ENCODE results near the gene COX7A2L.
"Not testable (repeated sequence)": the region's sequence is repeated elsewhere in the genome, so short reads cannot be mapped to it uniquely, and the experiment has no call there.

COX7A2L gene

DNA sequence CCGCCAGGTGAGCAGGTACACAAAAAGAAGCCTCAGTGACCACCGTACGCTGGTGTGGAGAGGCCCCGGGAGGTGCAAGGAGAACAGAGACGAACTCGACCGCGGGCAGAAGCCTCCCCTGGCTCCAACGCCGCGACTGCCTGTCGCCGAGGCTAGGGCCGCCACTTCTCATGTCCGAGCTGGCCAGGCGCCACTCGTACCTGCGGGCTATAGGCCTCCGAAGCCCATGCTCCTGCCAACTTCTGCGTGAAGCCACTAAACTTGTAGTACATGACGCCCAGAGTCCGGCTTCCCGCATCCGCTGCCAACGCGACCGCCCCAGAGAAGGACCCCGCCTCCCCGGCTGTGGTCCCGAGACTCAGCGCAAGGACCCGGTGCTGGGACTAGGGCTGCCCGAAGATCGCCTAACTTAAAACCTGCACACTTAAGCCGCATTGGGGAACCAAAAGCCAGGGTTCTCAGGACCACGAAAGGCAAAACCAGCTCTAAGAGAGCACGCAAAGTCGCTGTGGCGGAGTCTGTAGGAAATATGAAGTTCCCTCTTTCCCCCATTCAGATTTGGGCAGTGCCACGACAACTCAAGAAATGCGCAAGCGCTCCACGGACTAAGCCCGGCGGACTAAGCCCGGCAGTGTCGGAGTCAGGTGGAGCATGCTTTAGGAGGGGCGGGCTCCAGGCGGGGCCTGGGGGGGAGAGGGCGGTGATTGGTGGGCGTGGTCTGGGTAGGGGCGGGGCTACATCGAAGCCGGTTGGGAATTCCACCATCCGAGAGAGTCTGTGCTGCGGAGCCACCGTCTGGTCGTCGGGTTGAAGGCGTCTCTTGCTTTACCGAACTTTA lies at the start of gene COX7A2L:
Gene COX7A2L (minus strand): TSS at position 328 of the 838 bp plus-strand sequence. CDS start 56 bp downstream, at position 272.
- peak; percentile 98 for DNase-seq

- DNase-seq = no peak
Measured at GRCh38 chr2:42408009-42408408, 47.0 kb upstream of the COX7A2L start.

DNA sequence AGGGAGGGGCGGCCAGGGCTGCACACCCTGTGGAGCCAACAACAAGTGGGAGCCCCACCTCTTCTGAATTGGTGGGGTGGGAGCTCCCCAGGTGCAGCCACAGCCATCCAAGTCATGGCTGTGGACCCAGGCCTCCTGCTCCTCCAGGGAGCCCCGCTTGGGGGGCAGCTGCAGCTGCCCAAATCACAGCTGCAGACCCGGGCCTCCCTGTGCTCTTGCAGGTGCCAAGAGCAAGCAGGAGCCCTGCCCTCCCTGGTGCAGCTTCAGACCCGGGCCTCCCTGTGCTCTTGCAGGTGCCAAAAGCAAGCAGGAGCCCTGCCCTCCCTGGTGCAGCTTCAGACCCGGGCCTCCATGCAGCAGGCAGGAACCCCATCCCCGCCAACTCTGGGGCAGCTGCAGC lies 46.5 kb upstream of the COX7A2L start:
- DNase-seq = no peak

DNA sequence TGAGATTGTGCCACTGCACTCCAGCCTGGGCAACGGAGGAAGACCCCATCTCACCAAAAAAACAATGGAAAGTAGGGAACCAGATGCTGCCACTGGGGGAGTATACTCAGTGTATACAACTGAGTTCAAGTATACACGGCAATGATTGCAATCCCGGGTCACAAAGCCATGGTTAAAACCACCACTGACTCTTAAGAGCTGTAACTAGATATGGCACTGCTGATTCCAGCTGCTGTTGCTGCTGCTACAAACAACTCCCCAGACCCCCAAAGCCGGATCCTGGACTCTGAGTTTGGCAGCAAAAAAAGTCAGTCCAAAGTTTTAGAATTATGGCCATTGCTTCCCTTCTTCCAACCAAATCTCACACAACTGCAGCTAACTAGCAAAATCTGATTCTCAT lies 43.7 kb upstream of the COX7A2L start:
- DNase-seq = no peak

DNA sequence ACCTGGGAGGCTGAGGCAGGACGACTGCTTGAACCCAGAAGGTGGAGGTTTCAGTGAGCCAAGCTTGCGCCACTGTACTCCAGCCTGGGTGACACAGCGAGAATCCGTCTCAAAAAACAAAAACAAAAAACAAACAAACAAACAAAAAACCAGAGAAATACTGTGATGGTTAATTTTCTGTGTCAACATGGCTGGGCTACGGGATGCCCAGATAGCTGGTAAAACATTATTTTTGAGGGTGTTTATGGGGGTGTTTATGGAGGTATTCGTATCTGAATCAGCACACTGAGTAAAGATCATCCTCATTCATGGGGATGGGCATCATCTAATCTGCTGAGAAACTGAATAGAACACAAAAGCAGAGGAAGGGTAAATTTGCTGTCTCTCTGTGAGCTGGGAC lies 40.8 kb upstream of the COX7A2L start:
- no peak for DNase-seq

DNA sequence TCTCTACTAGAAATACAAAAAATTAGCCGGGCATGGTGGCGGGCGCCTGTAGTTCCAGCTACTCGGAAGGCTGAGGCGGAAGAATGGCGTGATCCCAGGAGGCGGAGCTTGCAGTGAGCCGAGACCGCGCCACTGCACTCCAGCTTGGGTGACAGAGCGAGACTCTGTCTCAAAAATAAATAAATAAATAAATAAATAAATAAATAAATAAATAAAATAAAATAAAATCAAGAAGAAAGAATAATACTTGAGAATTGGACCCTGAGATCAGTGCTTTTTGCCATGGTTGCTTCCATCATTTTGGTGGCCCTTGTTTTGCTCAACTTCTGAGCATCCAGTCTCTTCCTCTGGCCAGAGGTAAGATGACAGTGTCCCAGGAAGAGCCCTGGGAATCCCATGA lies 37.0 kb upstream of the COX7A2L start:
- not testable (repeated sequence) for DNase-seq

GRCh38 chr2:42393320-42393719 lies 32.3 kb upstream of the COX7A2L start:
- not testable (repeated sequence) for DNase-seq

- no peak for DNase-seq
Measured at GRCh38 chr2:42392191-42392590, 31.2 kb upstream of the COX7A2L start.

- DNase-seq = no peak
Measured at GRCh38 chr2:42390401-42390969, 29.5 kb upstream of the COX7A2L start.

- DNase-seq = no peak
Measured at GRCh38 chr2:42386682-42387081, 25.7 kb upstream of the COX7A2L start.

DNA sequence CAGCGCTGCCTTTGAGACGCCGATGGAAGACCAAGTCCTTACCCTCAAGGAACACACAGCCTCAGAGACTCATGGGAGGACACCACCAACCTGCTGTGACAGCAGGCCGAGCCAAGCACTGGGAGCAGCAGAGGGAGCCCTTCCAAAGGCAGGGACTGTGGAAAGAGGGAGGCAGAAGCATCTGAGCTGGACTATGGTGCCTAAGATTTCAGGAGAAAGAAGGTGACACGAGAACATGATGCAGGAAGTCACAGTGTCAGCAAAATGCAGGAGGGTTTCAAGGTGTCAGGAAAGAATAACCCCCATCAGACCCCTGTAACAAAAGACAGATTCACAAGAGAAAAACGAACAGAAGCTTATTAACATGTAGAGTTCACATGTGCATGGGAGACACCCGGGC lies 24.2 kb upstream of the COX7A2L start:
- DNase-seq = no peak

GRCh38 chr2:42383855-42384530 lies 23.0 kb upstream of the COX7A2L start:
- DNase-seq = no peak

DNA sequence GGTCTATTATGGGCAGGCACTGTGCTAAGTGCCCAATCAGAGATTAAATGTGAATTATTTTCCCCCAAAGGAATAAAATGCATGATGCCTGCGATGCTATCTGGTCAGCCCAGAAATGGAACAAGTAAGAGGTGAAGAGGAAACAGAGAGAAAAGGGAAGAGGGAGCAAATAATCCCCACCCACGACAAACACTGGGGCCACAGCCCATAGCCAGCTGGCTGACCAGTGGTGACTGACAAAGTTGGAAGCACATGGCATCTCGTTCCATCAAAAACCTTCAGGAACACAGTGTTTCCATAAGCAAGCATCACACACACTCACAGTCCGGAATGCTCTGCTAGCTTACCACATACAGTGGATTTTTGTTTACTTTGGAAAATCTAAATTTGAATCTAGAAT lies 21.1 kb upstream of the COX7A2L start:
- no peak for DNase-seq

DNA sequence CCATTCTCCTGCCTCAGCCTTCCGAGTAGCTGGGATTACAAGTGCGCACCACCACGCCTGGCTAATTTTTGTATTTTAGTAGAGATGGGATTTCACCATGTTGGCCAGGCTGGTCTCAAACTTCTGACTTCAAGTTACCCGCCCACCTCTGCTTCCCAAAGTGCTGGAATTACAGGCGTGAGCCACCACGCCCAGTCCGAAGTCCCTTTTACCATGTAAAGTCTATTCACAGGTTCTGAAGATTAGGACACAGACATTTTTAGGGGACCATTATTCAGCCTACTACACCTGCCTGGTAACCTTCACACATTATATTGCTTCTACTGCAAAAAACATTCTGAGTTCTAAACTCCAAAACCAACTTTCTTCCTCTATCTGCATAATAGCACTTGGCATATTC lies 19.0 kb upstream of the COX7A2L start:
- not testable (repeated sequence) for DNase-seq

DNA sequence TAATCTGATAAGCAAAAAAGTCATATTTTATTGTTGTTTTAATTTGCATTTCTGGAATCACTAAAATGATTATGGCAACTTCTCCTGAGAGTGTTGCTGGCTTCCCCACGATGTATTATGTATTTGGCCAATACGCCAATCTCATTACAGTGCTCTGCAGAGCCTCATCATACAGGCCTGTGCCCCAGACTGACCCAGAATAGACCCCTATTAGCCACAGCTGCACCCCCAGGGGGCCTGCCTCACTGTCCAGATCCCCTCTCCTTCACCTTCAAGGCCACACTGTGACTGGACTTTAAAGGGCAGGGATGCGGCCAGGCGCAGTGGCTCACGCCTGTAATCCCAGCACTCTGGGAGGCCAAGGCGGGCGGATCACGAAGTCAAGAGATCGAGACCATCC lies 17.4 kb upstream of the COX7A2L start:
- DNase-seq = no peak

GRCh38 chr2:42376758-42377157 lies 15.7 kb upstream of the COX7A2L start:
- no peak for DNase-seq

DNA sequence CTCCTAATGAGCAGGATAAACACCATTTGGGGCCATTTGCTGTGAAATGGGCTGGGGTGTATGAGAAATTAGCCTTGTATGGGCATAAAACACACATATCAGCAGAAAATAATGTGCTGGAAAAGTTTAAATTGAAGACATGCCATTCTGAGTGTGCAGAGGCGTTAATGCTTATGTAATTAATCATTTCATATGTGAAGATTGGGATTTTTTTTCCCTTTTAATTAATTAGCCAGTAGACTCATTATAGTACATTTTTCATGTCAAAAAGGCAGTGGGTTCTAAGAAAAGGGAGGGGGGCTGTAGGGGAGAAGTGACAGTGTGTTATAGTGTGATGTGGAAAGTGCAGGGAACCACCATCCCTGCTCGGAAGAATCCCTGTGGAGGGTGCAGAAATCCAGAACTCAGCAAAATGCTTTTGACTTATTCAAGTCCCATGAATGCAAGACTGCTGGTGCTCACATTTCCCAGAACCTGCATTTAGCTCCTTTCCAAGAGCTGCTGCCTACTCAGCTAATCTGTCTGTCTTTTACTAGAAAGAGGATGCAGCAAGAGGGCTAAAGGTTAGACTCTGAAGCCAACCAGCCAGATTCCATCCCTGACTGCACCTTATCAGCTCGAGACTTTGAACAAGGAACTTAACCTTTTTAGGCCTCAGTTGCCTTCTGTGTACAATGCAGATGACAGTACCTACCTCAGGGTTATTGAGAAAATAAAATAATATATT lies 11.6 kb upstream of the COX7A2L start:
- DNase-seq = no peak

- no peak for DNase-seq
Measured at GRCh38 chr2:42371611-42372473, 10.8 kb upstream of the COX7A2L start.

GRCh38 chr2:42369532-42370229 lies 8.7 kb upstream of the COX7A2L start:
- DNase-seq = no peak

GRCh38 chr2:42368817-42369531 lies 8.0 kb upstream of the COX7A2L start:
- no peak for DNase-seq

DNA sequence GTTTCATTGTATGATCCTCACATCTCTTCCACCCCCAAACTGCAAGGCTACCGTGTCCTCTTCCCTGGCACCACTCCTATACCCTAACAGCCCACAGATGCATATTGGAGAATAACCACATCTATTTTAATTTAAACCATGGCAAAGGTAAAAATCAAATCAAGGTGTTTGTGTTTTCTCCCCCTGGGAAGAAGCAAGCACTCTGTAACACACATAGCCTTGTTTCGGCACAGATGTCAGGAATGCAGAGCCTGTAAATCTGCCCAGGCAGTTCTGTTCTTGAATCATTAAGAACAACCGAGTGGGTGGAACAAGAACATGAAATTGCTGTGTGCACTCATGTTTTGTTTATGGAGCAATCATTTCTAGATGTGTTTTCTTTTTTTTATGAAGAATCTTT lies 6.8 kb upstream of the COX7A2L start:
- DNase-seq = no peak

Measured in midbrain (tissue), 1 donor.